ENCODE measurements around the gene SIRT4. TPM values are rescaled to one million over a fixed set of nuclear protein-coding genes. Genes with fewer than 3 reads are reported as not detected.
A peak's percentile ranks its signal among the peaks of the same experiment; 100 is the strongest.
"Not testable (repeated sequence)": the region's sequence is repeated elsewhere in the genome, so short reads cannot be mapped to it uniquely, and the experiment has no call there.

Gene SIRT4, protein sequence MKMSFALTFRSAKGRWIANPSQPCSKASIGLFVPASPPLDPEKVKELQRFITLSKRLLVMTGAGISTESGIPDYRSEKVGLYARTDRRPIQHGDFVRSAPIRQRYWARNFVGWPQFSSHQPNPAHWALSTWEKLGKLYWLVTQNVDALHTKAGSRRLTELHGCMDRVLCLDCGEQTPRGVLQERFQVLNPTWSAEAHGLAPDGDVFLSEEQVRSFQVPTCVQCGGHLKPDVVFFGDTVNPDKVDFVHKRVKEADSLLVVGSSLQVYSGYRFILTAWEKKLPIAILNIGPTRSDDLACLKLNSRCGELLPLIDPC
- 1 to 10 TPM; 1.8 to 1.9 TPM for total RNA-seq
- polyA plus RNA-seq: 0.68 TPM

DNA sequence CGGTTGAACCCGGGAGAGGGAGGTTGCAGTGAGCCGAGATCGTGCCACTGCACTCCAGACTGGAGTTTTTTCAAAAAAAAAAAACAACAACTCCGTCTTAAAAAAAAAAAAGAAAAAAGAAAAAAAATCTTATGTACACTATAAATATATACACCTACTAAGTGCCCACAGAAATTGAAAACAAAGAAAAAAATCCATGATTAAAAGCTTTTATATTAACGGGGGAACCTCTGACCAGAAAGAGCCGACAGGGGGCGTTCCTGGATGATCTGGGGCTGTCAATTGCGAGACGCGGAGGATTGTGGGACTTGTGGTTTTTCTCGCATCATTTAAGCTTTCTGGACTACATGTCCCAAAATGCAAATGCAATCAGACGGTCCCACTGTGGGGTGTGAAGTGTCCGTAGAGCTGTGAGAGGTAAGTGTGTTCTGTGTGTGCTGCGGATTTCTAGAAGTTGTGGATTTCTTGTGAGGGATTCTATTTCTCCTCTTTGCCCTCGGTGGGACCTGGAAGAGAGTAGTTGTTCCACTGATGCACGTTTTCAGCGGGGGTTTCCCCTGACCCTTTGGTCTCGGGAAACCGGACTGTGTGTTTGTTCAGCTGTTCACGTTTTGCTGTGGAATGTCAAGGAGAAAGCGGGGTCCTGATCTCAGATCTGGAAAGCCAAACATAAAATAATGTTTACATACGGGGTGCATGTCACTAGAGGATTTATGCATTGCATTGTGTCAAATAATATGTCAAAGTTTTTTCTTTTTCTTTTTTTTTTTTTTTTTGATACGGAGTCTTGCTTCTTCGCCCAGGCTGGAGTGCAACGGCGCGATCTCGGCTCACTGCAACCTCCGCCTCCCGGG, at the start of gene SIRT4:
TSS of gene SIRT4 (plus strand) at position 360 of the 854 bp plus-strand sequence. CDS start 1,241 bp downstream, outside the sequence.
- Mint-ChIP-seq H3K36me3 (peaks cover 0 to 4% (median 0%) of the 10 kb centered on the region in 3 donors), H3K4me3 (peak within 1 kb of the TSS; percentile 88 to 98 (median 95)), H3K27me3 (no peaks in the 10 kb centered on the region), H3K27ac (peak within 1 kb of the TSS; percentile 60 to 94 (median 92)), H3K4me1 (peaks cover 6 to 10% (median 7%) of the 10 kb centered on the region in 3 donors), H3K9me3 (no peaks in the 10 kb centered on the region)
- Histone ChIP-seq H3K4me3 (ENCODE audit: low read length) (peak within 1 kb of the TSS; percentile 100), H3K36me3 (ENCODE audit: insufficient read depth, low read length) (no peaks in the 10 kb centered on the region), H3K4me1 (ENCODE audit: insufficient read depth, low read length) (no peaks in the 10 kb centered on the region), H3K27ac (ENCODE audit: low read depth, low read length) (peak within 1 kb of the TSS; percentile 38), H3K9me3 (ENCODE audit: low read length) (no peaks in the 10 kb centered on the region), H3K27me3 (ENCODE audit: insufficient read depth, low read length, poor library complexity, severe bottlenecking) (no peaks in the 10 kb centered on the region)
- ChIA-PET CTCF (interaction anchor here (0.6 to 2.1 kb wide), 16 partner anchors 10 to 347 kb away, joined by 3 to 41 read pairs (median 4); partner anchors contain the start of genes PXN, RNU4-1 and RNU4-2), POLR2A (interaction anchor here (0.7 to 2.6 kb wide), 5 partner anchors 10 to 101 kb away, joined by 3 to 84 read pairs (median 6); partner anchors contain the start of genes PXN, RNU4-1 and RNU4-2)
- DNase-seq: peak; percentile 82 to 91 (median 85)

DNA sequence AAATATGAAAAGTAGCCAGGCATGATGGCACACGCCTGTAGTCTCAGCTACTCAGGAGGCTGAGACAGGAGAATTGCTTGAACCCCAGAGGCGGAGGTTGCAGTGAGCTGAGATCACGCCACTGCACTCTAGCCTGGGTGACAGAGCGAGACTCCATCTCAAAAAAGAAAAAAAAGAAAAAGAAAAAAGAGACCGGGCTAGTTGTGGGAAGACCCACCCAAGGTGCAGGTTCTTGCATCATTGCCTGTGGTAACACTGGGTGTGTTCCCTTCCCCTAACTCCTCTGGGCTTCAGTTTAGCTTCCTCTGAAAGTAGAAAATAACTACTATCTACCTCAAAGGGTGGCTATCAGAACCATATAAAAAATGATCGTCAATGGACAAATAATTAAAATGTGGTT, 48.8 kb upstream of the SIRT4 start:
- DNase-seq: peak; percentile 22 to 78 (median 76)
- not testable (repeated sequence) for H3K9me3 ChIP-seq (ENCODE audit: low read length); H3K36me3 ChIP-seq (ENCODE audit: insufficient read depth, low read length); H3K9me3 Mint-ChIP-seq; H3K27me3 ChIP-seq (ENCODE audit: insufficient read depth, low read length, poor library complexity, severe bottlenecking); H3K27me3 Mint-ChIP-seq
- ChIA-PET CTCF (interaction anchor here (1.5 to 34.4 kb wide), 4 partner anchors 11 to 28 kb away, joined by 3 to 727 read pairs (median 78); partner anchors contain the start of gene PXN), POLR2A (interaction anchor here (0.8 to 9.5 kb wide), 4 partner anchors 10 to 52 kb away, joined by 3 to 96 read pairs (median 8); partner anchors contain the start of genes PXN, RNU4-2 and RPLP0)
- Mint-ChIP-seq H3K27ac (peak overlapping the region; percentile 85 to 98 (median 92)), H3K4me3 (peak overlapping the region; percentile 70 to 93 (median 83)), H3K36me3 (peaks cover 8 to 29% (median 15%) of the 10 kb centered on the region in 3 donors), H3K4me1 (peaks cover 83 to 96% (median 95%) of the 10 kb centered on the region in 3 donors)
- H3K27ac ChIP-seq (ENCODE audit: low read depth, low read length): peak overlapping the region; percentile 67
- peaks cover 92% of the 10 kb centered on the region for H3K4me1 ChIP-seq (ENCODE audit: insufficient read depth, low read length)
- peak overlapping the region; percentile 61 for H3K4me3 ChIP-seq (ENCODE audit: low read length)

DNA sequence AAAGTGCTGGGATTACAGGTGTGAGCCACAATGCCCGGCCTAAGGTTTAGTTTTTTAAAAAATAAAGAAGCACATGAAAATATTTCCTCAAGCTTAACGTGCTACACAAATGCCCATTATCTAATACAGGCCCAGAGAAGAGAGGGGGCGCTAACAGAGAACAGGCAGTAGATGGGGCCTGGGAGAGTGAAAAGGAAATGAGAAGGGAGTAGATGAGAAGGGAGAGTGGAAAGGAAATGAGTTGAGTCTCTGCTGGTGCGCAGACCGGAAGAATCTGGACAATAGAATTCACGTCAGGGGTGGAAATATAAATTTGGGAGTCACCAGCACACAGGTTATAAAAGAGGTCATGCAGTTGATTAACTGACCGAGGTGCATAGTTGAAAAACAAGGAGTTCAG, 47.3 kb upstream of the SIRT4 start:
- Mint-ChIP-seq H3K9me3 (no peaks in the 10 kb centered on the region), H3K4me1 (peaks cover 80 to 96% (median 93%) of the 10 kb centered on the region in 3 donors), H3K27me3 (no peaks in the 10 kb centered on the region), H3K4me3 (peak overlapping the region; percentile 20 to 69 (median 49)), H3K36me3 (peaks cover 8 to 29% (median 15%) of the 10 kb centered on the region in 3 donors), H3K27ac (peak overlapping the region; percentile 77 to 98 (median 94))
- Histone ChIP-seq H3K27me3 (ENCODE audit: insufficient read depth, low read length, poor library complexity, severe bottlenecking) (no peaks in the 10 kb centered on the region), H3K9me3 (ENCODE audit: low read length) (no peaks in the 10 kb centered on the region), H3K4me1 (ENCODE audit: insufficient read depth, low read length) (peaks cover 92% of the 10 kb centered on the region), H3K36me3 (ENCODE audit: insufficient read depth, low read length) (peaks cover 5% of the 10 kb centered on the region), H3K4me3 (ENCODE audit: low read length) (no peak overlapping the region), H3K27ac (ENCODE audit: low read depth, low read length) (peak overlapping the region; percentile 10)
- DNase-seq: no peak
- ChIA-PET POLR2A (interaction anchor here (9.5 kb wide), 1 partner anchor 9 kb away, joined by 96 read pairs; the partner anchor contains the start of gene PXN), CTCF (interaction anchor here (1.0 to 34.4 kb wide), 5 partner anchors 10 to 54 kb away, joined by 4 to 727 read pairs (median 11); partner anchors contain the start of genes PXN and RPLP0)

DNA sequence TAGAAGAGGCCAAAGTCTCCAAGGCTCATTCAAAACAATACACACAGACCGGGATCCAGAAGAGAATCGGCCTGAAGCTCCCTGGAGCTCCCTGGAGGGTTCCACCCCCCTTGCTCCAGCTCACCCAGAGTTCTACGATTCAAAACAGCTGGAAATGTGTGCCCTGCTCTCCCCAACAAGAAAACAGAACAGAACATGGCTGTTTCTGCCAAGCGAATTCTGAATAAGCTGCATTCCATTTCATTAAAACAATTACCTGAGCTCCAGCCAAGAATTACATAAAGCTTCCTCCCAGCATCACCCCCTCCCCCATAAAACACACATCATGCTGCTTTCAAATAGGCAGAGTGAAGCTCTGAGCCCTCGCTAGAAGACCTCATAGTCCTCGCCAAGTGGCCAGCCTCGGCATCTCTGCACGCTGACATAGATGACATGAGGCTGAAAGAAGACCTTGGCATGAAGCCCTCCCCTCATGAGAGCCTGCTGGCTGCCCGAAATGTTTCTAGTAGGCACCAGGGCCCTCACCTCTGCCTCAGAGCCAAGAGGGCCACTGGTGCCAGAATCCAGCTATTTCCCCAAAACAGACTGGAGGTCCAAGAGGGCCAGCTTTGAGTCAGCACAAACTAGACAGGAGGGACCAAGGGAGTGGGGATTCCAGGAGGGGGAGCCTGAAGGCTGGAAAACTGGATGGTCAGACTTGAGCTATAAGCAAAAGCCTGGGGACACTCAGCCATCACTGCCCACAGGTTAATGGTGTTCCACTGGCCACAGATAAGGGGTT, 44.9 kb upstream of the SIRT4 start:
- ChIA-PET POLR2A (interaction anchor here (1.0 kb wide), 1 partner anchor 9 kb away, joined by 3 read pairs; the partner anchor contains the start of gene PXN), CTCF (interaction anchor here (0.8 to 34.4 kb wide), 8 partner anchors 7 to 56 kb away, joined by 3 to 727 read pairs (median 4); partner anchors contain the start of genes PXN, RNU4-2 and RPLP0)
- peaks cover 5% of the 10 kb centered on the region for H3K36me3 ChIP-seq (ENCODE audit: insufficient read depth, low read length)
- no peaks in the 10 kb centered on the region for H3K27me3 ChIP-seq (ENCODE audit: insufficient read depth, low read length, poor library complexity, severe bottlenecking)
- Mint-ChIP-seq H3K27me3 (no peaks in the 10 kb centered on the region), H3K4me3 (peak overlapping the region in 5 of 7 donors; percentile 11 to 58 (median 28)), H3K36me3 (peaks cover 8 to 39% (median 17%) of the 10 kb centered on the region in 3 donors), H3K4me1 (peaks cover 84 to 96% (median 95%) of the 10 kb centered on the region in 3 donors), H3K27ac (peak overlapping the region; percentile 65 to 98 (median 83)), H3K9me3 (no peaks in the 10 kb centered on the region)
- no peak overlapping the region for H3K4me3 ChIP-seq (ENCODE audit: low read length)
- H3K27ac ChIP-seq (ENCODE audit: low read depth, low read length): no peak overlapping the region
- DNase-seq: no peak
- H3K9me3 ChIP-seq (ENCODE audit: low read length): no peaks in the 10 kb centered on the region
- H3K4me1 ChIP-seq (ENCODE audit: insufficient read depth, low read length): peaks cover 93% of the 10 kb centered on the region

DNA sequence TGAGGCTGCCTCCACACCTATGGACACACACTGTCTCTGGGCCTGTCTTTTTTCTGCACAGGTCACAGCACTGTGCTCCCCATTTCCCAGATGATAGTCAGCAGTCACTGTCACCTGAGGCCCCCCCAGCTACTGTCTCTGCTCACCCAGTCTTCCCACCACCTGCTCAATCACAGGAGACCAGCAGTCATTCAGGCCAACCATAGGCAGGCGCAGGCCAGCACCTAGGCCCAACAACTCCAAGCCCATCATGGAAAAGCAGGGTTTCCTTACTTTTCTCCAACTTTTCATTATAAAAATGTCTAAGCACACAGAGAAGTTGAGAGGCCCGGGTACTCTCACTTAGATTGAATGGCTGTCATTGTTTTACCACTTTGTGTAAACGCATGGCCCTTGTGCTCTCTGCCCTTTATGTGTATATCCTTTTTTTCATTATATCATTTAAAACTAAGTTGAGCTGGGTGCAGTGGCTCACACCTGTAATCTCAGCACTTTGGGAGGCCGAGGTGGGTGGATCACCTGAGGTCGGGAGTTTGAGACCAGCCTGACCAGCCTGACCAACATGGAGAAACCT, 43.7 kb upstream of the SIRT4 start:
- Mint-ChIP-seq H3K36me3 (peaks cover 8 to 42% (median 24%) of the 10 kb centered on the region in 3 donors), H3K4me3 (peak overlapping the region; percentile 20 to 75 (median 32)), H3K9me3 (no peaks in the 10 kb centered on the region), H3K27me3 (no peaks in the 10 kb centered on the region), H3K4me1 (peaks cover 85 to 96% (median 95%) of the 10 kb centered on the region in 3 donors), H3K27ac (peak overlapping the region; percentile 52 to 98 (median 82))
- no peak overlapping the region for H3K4me3 ChIP-seq (ENCODE audit: low read length)
- DNase-seq: no peak
- H3K36me3 ChIP-seq (ENCODE audit: insufficient read depth, low read length): peaks cover 5% of the 10 kb centered on the region
- POLR2A ChIA-PET: interaction anchor here (0.6 kb wide), 1 partner anchor 13 kb away, joined by 7 read pairs; no protein-coding TSS in a partner anchor
- H3K4me1 ChIP-seq (ENCODE audit: insufficient read depth, low read length): peaks cover 93% of the 10 kb centered on the region
- no peaks in the 10 kb centered on the region for H3K9me3 ChIP-seq (ENCODE audit: low read length)
- H3K27ac ChIP-seq (ENCODE audit: low read depth, low read length): no peak overlapping the region
- CTCF ChIA-PET: interaction anchor here (1.2 to 34.4 kb wide), 2 partner anchors 33 to 57 kb away, joined by 4 to 727 read pairs; partner anchors contain the start of gene RPLP0
- no peaks in the 10 kb centered on the region for H3K27me3 ChIP-seq (ENCODE audit: insufficient read depth, low read length, poor library complexity, severe bottlenecking)

DNA sequence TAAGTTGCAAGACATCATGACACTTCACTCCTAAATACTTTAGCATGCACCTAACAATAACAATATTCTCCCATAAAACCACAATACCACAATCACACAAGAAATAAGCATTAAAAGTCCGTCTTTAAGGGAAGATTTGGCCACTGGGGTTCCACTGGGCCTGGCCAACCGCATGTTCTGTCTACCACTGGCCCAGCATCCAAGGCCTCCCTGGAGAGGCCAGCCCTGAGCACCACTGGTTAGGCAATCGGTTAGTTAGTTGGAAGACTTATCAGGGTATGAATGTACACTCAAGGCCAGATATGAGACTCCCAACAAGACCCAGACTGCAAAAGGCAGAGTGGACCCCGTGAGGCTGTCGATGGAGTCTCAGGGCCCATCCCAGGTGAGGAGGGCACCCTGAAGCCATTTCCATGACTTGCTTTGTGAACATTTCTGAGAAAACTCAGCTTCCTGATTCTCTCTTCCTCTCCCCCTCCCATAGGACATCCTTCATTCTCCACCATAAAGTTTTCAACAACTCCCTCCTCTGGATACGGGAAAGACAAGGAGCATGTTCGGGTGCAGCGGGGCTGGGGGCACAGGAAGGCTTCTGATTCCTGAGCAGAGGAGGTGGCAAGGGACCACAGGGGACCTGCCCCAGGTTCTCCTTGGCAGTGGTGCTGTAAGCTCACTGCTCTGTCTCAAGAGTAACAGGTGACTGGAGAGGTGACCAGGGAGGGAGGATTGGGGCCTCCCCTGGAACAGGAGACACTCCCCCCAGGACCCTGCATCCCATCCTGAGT, 42.5 kb upstream of the SIRT4 start:
- H3K4me1 Mint-ChIP-seq: peaks cover 87 to 96% (median 92%) of the 10 kb centered on the region in 3 donors
- Histone ChIP-seq H3K4me1 (ENCODE audit: insufficient read depth, low read length) (peaks cover 92% of the 10 kb centered on the region), H3K27me3 (ENCODE audit: insufficient read depth, low read length, poor library complexity, severe bottlenecking) (no peaks in the 10 kb centered on the region), H3K36me3 (ENCODE audit: insufficient read depth, low read length) (peaks cover 6% of the 10 kb centered on the region), H3K27ac (ENCODE audit: low read depth, low read length) (no peak overlapping the region), H3K4me3 (ENCODE audit: low read length) (no peak overlapping the region), H3K9me3 (ENCODE audit: low read length) (no peaks in the 10 kb centered on the region)
- H3K9me3 Mint-ChIP-seq: no peaks in the 10 kb centered on the region
- ChIA-PET POLR2A (interaction anchor here (0.5 to 0.6 kb wide), 2 partner anchors 14 to 90 kb away, joined by 6 to 7 read pairs; no protein-coding TSS in a partner anchor), CTCF (interaction anchor here (1.0 to 34.4 kb wide), 3 partner anchors 7 to 34 kb away, joined by 4 to 727 read pairs (median 146); no protein-coding TSS in a partner anchor)
- H3K36me3 Mint-ChIP-seq: peaks cover 7 to 44% (median 19%) of the 10 kb centered on the region in 3 donors
- H3K27ac Mint-ChIP-seq: peak overlapping the region; percentile 63 to 91 (median 78)
- peak overlapping the region in 6 of 7 donors; percentile 8 to 94 (median 58) for H3K4me3 Mint-ChIP-seq
- DNase-seq: no peak
- H3K27me3 Mint-ChIP-seq: no peaks in the 10 kb centered on the region

All from CD8-positive, alpha-beta memory T cell (primary cell).